Keratinocyte (primary cell): ENCODE measurements around the gene CCNL2. TPM values are rescaled to one million over a fixed set of nuclear protein-coding genes. Genes with fewer than 3 reads are reported as not detected.

Experiments
- DNase-seq: peaks from one replicate; pipeline ENCODE4 v3.0.0-alpha.2; 2011; ENCODE audit warnings: low read depth, missing footprints, low spot score
- FAIRE-seq: peaks from 2 replicates; lab custom pipeline; 2011; peaks lifted over from hg19 to GRCh38; lab: Jason Lieb, UNC
- H2AFZ ChIP-seq: 2 replicates; pipeline ENCODE4 v1.6.0; 2012; ENCODE audit warnings: low read length, control low read depth, inconsistent platforms; ENCODE audit not compliant: control insufficient read depth
- H3K27ac ChIP-seq: 2 replicates; pipeline ENCODE4 v1.5.1; 2011; ENCODE audit warnings: low read length; ENCODE audit not compliant: control insufficient read depth, insufficient read depth
- H3K27me3 ChIP-seq: 3 replicates; pipeline ENCODE4 v1.6.0; 2011; ENCODE audit warnings: low read length; ENCODE audit not compliant: control insufficient read depth, insufficient read depth; ENCODE audit errors: extremely low read depth
- H3K36me3 ChIP-seq, 2 experiments: 2 replicates in 1 of 2; 3 replicates in 1 of 2; pipeline ENCODE4 v1.5.1; 2011; ENCODE audit warnings: low read length in 2 of 2, mild to moderate bottlenecking in 1 of 2; ENCODE audit not compliant: control insufficient read depth in 2 of 2, insufficient read depth in 2 of 2; ENCODE audit errors: extremely low read depth in 1 of 2
- H3K4me1 ChIP-seq: 3 replicates; pipeline ENCODE4 v1.5.1; 2011; ENCODE audit warnings: low read length; ENCODE audit not compliant: control insufficient read depth, insufficient read depth; ENCODE audit errors: extremely low read depth
- H3K4me2 ChIP-seq: 3 replicates; pipeline ENCODE4 v1.6.0; 2011; ENCODE audit warnings: low read depth, low read length; ENCODE audit not compliant: control insufficient read depth, insufficient read depth; ENCODE audit errors: extremely low read depth
- H3K4me3 ChIP-seq, 3 experiments: fragments of 200-600 bp in 1 of 3; sonication (generic) in 1 of 3; 2 replicates in 2 of 3; 3 replicates in 1 of 3; pipeline ENCODE4 v1.5.1; 2011 to 2016; ENCODE audit warnings: low read length in 3 of 3, mild to moderate bottlenecking in 3 of 3, control low read depth in 2 of 3, inconsistent platforms in 1 of 3, low read depth in 1 of 3, mixed read lengths in 1 of 3, mixed run types in 1 of 3, moderate library complexity in 1 of 3; ENCODE audit not compliant: control insufficient read depth in 2 of 3, insufficient read depth in 2 of 3; ENCODE audit errors: extremely low read depth in 1 of 3
- H3K79me2 ChIP-seq: 2 replicates; pipeline ENCODE4 v1.6.0; 2012; ENCODE audit warnings: low read length; ENCODE audit not compliant: control insufficient read depth, insufficient read depth
- H3K9ac ChIP-seq: 3 replicates; pipeline ENCODE4 v1.6.0; 2011; ENCODE audit warnings: low read length; ENCODE audit not compliant: control insufficient read depth, insufficient read depth; ENCODE audit errors: extremely low read depth
- H3K9me1 ChIP-seq: 3 replicates; pipeline ENCODE4 v1.6.0; 2011; ENCODE audit warnings: low read length; ENCODE audit not compliant: control insufficient read depth, insufficient read depth; ENCODE audit errors: extremely low read depth
- H3K9me3 ChIP-seq: 2 replicates; pipeline ENCODE4 v1.5.1; 2012; ENCODE audit warnings: low read depth, low read length; ENCODE audit not compliant: control insufficient read depth
- H4K20me1 ChIP-seq: 3 replicates; pipeline ENCODE4 v1.6.0; 2011; ENCODE audit warnings: low read length; ENCODE audit not compliant: control insufficient read depth, insufficient read depth; ENCODE audit errors: extremely low read depth
- CTCF ChIP-seq, 3 experiments: IDR thresholded peaks in 1 of 3; conservative IDR thresholded peaks in 1 of 3; optimal IDR thresholded peaks in 1 of 3; 2 replicates in 2 of 3; 3 replicates in 1 of 3; pipeline versions ENCODE3 to v1.5.1; 2011; ENCODE audit warnings: low read length in 3 of 3, mild to moderate bottlenecking in 3 of 3, moderate library complexity in 2 of 3, control low read depth in 1 of 3, inconsistent platforms in 1 of 3; ENCODE audit not compliant: insufficient read depth in 2 of 3; ENCODE audit errors: extremely low read depth in 1 of 3
- EZH2 ChIP-seq: IDR thresholded peaks from one replicate; pipeline ENCODE4 v1.6.1; 2012; ENCODE audit warnings: inconsistent platforms, mild to moderate bottlenecking, low read length, moderate library complexity
- dilution Hi-C: fragments of 300-500 bp; cut with MboI; formaldehyde crosslinking; loops from one replicate; pipeline ENCODE4 v1.7.0; 2020; ENCODE audit warnings: low sequenced_read_pairs; ENCODE audit not compliant: extremely low pct_ligation_motif_present
- polyA plus RNA-seq, 5 experiments: library from polyadenylated mRNA; depleted of rRNA in 3 of 5; stranded (reverse) in 3 of 5; stranded (forward) in 1 of 5; unstranded in 1 of 5; fragments of >200 nt; gene quantifications; 1 replicate in 1 of 5; 2 replicates in 3 of 5; 3 replicates in 1 of 5; pipeline versions ENCODE4 v1.2.1 to v1.2.3, GENCODE V29; 2011 to 2012; ENCODE audit warnings: missing spikeins in 2 of 5, low read depth in 1 of 5, low replicate concordance in 1 of 5

The CCNL2 gene
- polyA plus RNA-seq, 1 donor (not counting 4 experiments of a cell fraction or from before 2014, with no cell fraction given), result 140 TPM

GRCh38 chr1:1376551-1377226, 22.4 kb downstream of the CCNL2 start:
- H3K27me3 ChIP-seq, result no peaks in the 10 kb centered on the region
- no peak overlapping the region for H2AFZ ChIP-seq
- dilution Hi-C loops, result no loop called here
- FAIRE-seq (no peak), DNase-seq (no peak)
- H3K4me1 ChIP-seq, result peaks cover 12% of the 10 kb centered on the region
- peaks cover 26% of the 10 kb centered on the region for H3K79me2 ChIP-seq
- peaks cover under 1 to 18% of the 10 kb centered on the region in 2 experiments for H3K36me3 ChIP-seq
- no peaks in the 10 kb centered on the region for H4K20me1 ChIP-seq
- no peak overlapping the region for H3K9ac ChIP-seq
- H3K9me1 ChIP-seq, result no peaks in the 10 kb centered on the region
- TF ChIP-seq CTCF (optimal IDR thresholded peaks at IDR 0.05 in 1 of 3, IDR thresholded peaks at IDR 0.05 in 1 of 3, conservative IDR thresholded peaks at IDR 0.05 in 1 of 3; ENCODE audit: extremely low read depth in 1 of 3, insufficient read depth in 2 of 3, low read length in 3 of 3) (no peak), EZH2 (no peak)
- H3K27ac ChIP-seq, result no peak overlapping the region
- H3K4me3 ChIP-seq, result no peak overlapping the region
- H3K9me3 ChIP-seq, result no peaks in the 10 kb centered on the region
- H3K4me2 ChIP-seq, result no peak overlapping the region

- Histone ChIP-seq H3K36me3 (peaks cover 3 to 8% of the 10 kb centered on the region in 2 experiments), H3K9me3 (no peaks in the 10 kb centered on the region), H3K79me2 (peaks cover 30% of the 10 kb centered on the region), H4K20me1 (no peaks in the 10 kb centered on the region), H2AFZ (peak within 1 kb of the TSS; percentile 43), H3K4me1 (peaks cover 12% of the 10 kb centered on the region), H3K4me2 (peak within 1 kb of the TSS; percentile 97), H3K4me3 (peak within 1 kb of the TSS; percentile 89 to 97 (median 89)), H3K9me1 (no peaks in the 10 kb centered on the region), H3K27ac (peak within 1 kb of the TSS; percentile 80), H3K27me3 (no peaks in the 10 kb centered on the region), H3K9ac (peak within 1 kb of the TSS; percentile 94)
- TF ChIP-seq EZH2 (no peak), CTCF (optimal IDR thresholded peaks at IDR 0.05 in 1 of 3, IDR thresholded peaks at IDR 0.05 in 1 of 3, conservative IDR thresholded peaks at IDR 0.05 in 1 of 3; ENCODE audit: extremely low read depth in 1 of 3, insufficient read depth in 2 of 3, low read length in 3 of 3) (peak in 2 of 3 experiments; percentile 38 to 57)
- FAIRE-seq (peak; percentile 91), DNase-seq (peak; percentile 95)
- dilution Hi-C loops, result no loop called here
These were observed 24.0 kb downstream of the CCNL2 start, which contains the start of gene AURKAIP1 for GRCh38 chr1:1374929-1375662. TSS of gene AURKAIP1 (minus strand) at chr1:1375207. CDS start at chr1:1374756, 451 bp downstream.
